Fibroblast of skin of left biceps (primary cell): Measurements from ENCODE around the gene MT1H.
"Not testable (repeated sequence)": the region's sequence is repeated elsewhere in the genome, so short reads cannot be mapped to it uniquely, and the experiment has no call there.

ENCODE experiments used
- DNase-seq, 2 experiments: peaks; one replicate each; pipeline ENCODE4 v3.0.0-alpha.2; 2013; ENCODE audit warnings: low read depth in 2 of 2

Gene MT1H

GRCh38 chr16:56684926-56685590 lies 15.4 kb downstream of the MT1H start:
- no peak for DNase-seq

GRCh38 chr16:56686758-56687157 lies 17.1 kb downstream of the MT1H start:
- no peak for DNase-seq

GRCh38 chr16:56688762-56689161 lies 19.1 kb downstream of the MT1H start:
- DNase-seq, result no peak

GRCh38 chr16:56689171-56689570 lies 19.6 kb downstream of the MT1H start:
- no peak for DNase-seq

GRCh38 chr16:56690420-56691122 lies 21.0 kb downstream of the MT1H start:
- no peak for DNase-seq

- no peak for DNase-seq
Observed at GRCh38 chr16:56691885-56692284, 22.3 kb downstream of the MT1H start.

- DNase-seq, result no peak
Observed at GRCh38 chr16:56695246-56695645, 25.6 kb downstream of the MT1H start.

- no peak for DNase-seq
Observed at GRCh38 chr16:56697456-56698155, 28.0 kb downstream of the MT1H start.

- no peak for DNase-seq
Observed at GRCh38 chr16:56700195-56700594, 30.6 kb downstream of the MT1H start.

GRCh38 chr16:56700631-56701030 lies 31.0 kb downstream of the MT1H start:
- DNase-seq, result no peak

- DNase-seq, result no peak
Observed at GRCh38 chr16:56701534-56701933, 31.9 kb downstream of the MT1H start.

GRCh38 chr16:56702836-56703235 lies 33.2 kb downstream of the MT1H start:
- no peak for DNase-seq

- no peak for DNase-seq
Observed at GRCh38 chr16:56708525-56709442, 39.2 kb downstream of the MT1H start.

GRCh38 chr16:56709443-56710040 lies 39.9 kb downstream of the MT1H start:
- no peak for DNase-seq

- DNase-seq, result no peak
Observed at GRCh38 chr16:56710181-56710737, 40.6 kb downstream of the MT1H start.

- no peak for DNase-seq
Observed at GRCh38 chr16:56711862-56712261, 42.2 kb downstream of the MT1H start.

- no peak for DNase-seq
Observed at GRCh38 chr16:56713794-56714193, 44.2 kb downstream of the MT1H start.

- no peak for DNase-seq
Observed at GRCh38 chr16:56715126-56715525, 45.5 kb downstream of the MT1H start.

- DNase-seq, result no peak
Observed at GRCh38 chr16:56716761-56717160, 47.1 kb downstream of the MT1H start.

GRCh38 chr16:56717532-56717931 lies 47.9 kb downstream of the MT1H start:
- DNase-seq, result not testable (repeated sequence)
